IMR-90 (cell line): ENCODE results near the gene ETV4. TPM values are rescaled to one million over a fixed set of nuclear protein-coding genes. Genes with fewer than 3 reads are reported as not detected.

Experiments
- ATAC-seq: fragments of 200-7000 bp; cut with Tn5 transposase; 2 replicates; pipeline ENCODE4 v1.9.1; 2020; ENCODE audit warnings: low read depth, mild to moderate bottlenecking, moderate library complexity
- BruUV-seq: library from RNA; stranded (reverse); fragments of 400-500 nt; replicated peaks from 2 replicates; lab custom pipeline; 2021; lab: Mats Ljungman, UMichigan
- CTCF ChIA-PET: fragments of 300-600 bp; formaldehyde crosslinking; extraction: SDS; loops from one replicate; lab custom pipeline; 2021; ENCODE audit warnings: antibody characterized with exemption; lab: Yijun Ruan, JAX
- POLR2A ChIA-PET: fragments of 300-600 bp; sonication (Branson Sonifier 250); formaldehyde crosslinking; loops from one replicate; lab custom pipeline; 2022; ENCODE audit warnings: antibody characterized with exemption; ENCODE audit not compliant: unreplicated experiment; lab: Charles Lee
- DNase-seq: peaks from one replicate; pipeline ENCODE4 v3.0.0; 2013
- H2AFZ ChIP-seq: replicated peaks from 2 replicates; pipeline ENCODE3; 2013; ENCODE audit warnings: low read length, mild to moderate bottlenecking; ENCODE audit not compliant: poor library complexity
- H2AK5ac ChIP-seq: 2 replicates; pipeline ENCODE4 v1.6.1; 2013; ENCODE audit warnings: low read depth, low read length, inconsistent platforms
- H2AK9ac ChIP-seq: replicated peaks from 2 replicates; pipeline ENCODE3; 2013; ENCODE audit warnings: mild to moderate bottlenecking, low read depth, low read length, moderate library complexity; ENCODE audit not compliant: poor library complexity
- H2BK120ac ChIP-seq: 2 replicates; pipeline ENCODE4 v1.6.1; 2013; ENCODE audit warnings: low read depth, low read length, inconsistent platforms
- H2BK15ac ChIP-seq: 3 replicates; pipeline ENCODE4 v1.6.1; 2013; ENCODE audit warnings: low read depth, low read length, inconsistent platforms
- H2BK20ac ChIP-seq: 2 replicates; pipeline ENCODE4 v1.6.1; 2013; ENCODE audit warnings: low read depth, mild to moderate bottlenecking, inconsistent platforms, low read length, moderate library complexity
- H2BK5ac ChIP-seq: 2 replicates; pipeline ENCODE4 v1.6.1; 2013; ENCODE audit warnings: mild to moderate bottlenecking, low read depth, low read length, inconsistent platforms; ENCODE audit not compliant: poor library complexity, severe bottlenecking
- H3K14ac ChIP-seq: replicated peaks from 2 replicates; pipeline ENCODE4 v1.6.1; 2013; ENCODE audit warnings: low read depth, low read length, inconsistent platforms
- H3K18ac ChIP-seq: 2 replicates; pipeline ENCODE4 v1.6.1; 2013; ENCODE audit warnings: low read depth, low read length, control low read depth
- H3K23ac ChIP-seq: 2 replicates; pipeline ENCODE4 v1.6.1; 2013; ENCODE audit warnings: low read depth, low read length, inconsistent platforms
- H3K27ac ChIP-seq: 2 replicates; pipeline ENCODE4 v1.5.1; 2013; ENCODE audit warnings: mild to moderate bottlenecking, control low read depth, low read length; ENCODE audit not compliant: insufficient read depth
- H3K27me3 ChIP-seq: 2 replicates; pipeline ENCODE4 v1.6.1; 2013; ENCODE audit warnings: low read length; ENCODE audit not compliant: control insufficient read depth, insufficient read depth
- H3K36me3 ChIP-seq: 2 replicates; pipeline ENCODE4 v1.6.1; 2013; ENCODE audit warnings: low read length, mixed read lengths; ENCODE audit not compliant: control insufficient read depth, insufficient read depth
- H3K4ac ChIP-seq: 2 replicates; pipeline ENCODE4 v1.6.1; 2013; ENCODE audit warnings: low read depth, low read length, inconsistent platforms
- H3K4me1 ChIP-seq: 2 replicates; pipeline ENCODE4 v1.6.1; 2013; ENCODE audit warnings: low read length, mixed read lengths; ENCODE audit not compliant: control insufficient read depth, insufficient read depth
- H3K4me2 ChIP-seq: 2 replicates; pipeline ENCODE4 v1.6.1; 2013; ENCODE audit warnings: low read depth, mild to moderate bottlenecking, control low read depth, low read length, moderate library complexity
- H3K4me3 ChIP-seq: 2 replicates; pipeline ENCODE4 v1.5.1; 2013; ENCODE audit warnings: low read depth, mild to moderate bottlenecking, control low read depth, low read length, moderate library complexity; ENCODE audit not compliant: insufficient read depth
- H3K56ac ChIP-seq: 2 replicates; pipeline ENCODE4 v1.6.1; 2013; ENCODE audit warnings: low read length, inconsistent platforms; ENCODE audit not compliant: insufficient read depth; ENCODE audit errors: extremely low read depth
- H3K79me1 ChIP-seq, 2 experiments: 2 replicates each; pipeline ENCODE4 v1.6.1; 2013; ENCODE audit warnings: low read length in 2 of 2, inconsistent platforms in 1 of 2, low read depth in 1 of 2
- H3K9ac ChIP-seq: 2 replicates; pipeline ENCODE4 v1.6.1; 2013; ENCODE audit warnings: low read depth, low read length, control low read depth
- H3K9me1 ChIP-seq: 2 replicates; pipeline ENCODE4 v1.6.1; 2013; ENCODE audit warnings: low read length, inconsistent platforms; ENCODE audit not compliant: insufficient read depth
- H3K9me3 ChIP-seq: 2 replicates; pipeline ENCODE4 v1.6.1; 2013; ENCODE audit warnings: low read length; ENCODE audit not compliant: control insufficient read depth, insufficient read depth
- H4K20me1 ChIP-seq: 2 replicates; pipeline ENCODE4 v1.6.1; 2013; ENCODE audit warnings: low read length, inconsistent platforms; ENCODE audit not compliant: insufficient read depth
- H4K5ac ChIP-seq: 2 replicates; pipeline ENCODE4 v1.6.1; 2013; ENCODE audit warnings: mild to moderate bottlenecking, low read depth, low read length, control low read depth
- H4K8ac ChIP-seq, 2 experiments: 2 replicates each; pipeline ENCODE4 v1.6.1; 2013; ENCODE audit warnings: low read depth in 2 of 2, low read length in 2 of 2, control low read depth in 1 of 2, inconsistent platforms in 1 of 2
- H4K91ac ChIP-seq: 2 replicates; pipeline ENCODE4 v1.6.1; 2013; ENCODE audit warnings: low read depth, low read length, inconsistent platforms; ENCODE audit not compliant: insufficient read depth
- BHLHE40 ChIP-seq: fragments of 150-350 bp; IDR thresholded peaks from 2 replicates; pipeline ENCODE4 v1.6.1; 2016; ENCODE audit warnings: mild to moderate bottlenecking, low read depth, low read length
- CEBPB ChIP-seq: IDR thresholded peaks from 2 replicates; pipeline ENCODE4 v1.6.1; 2012; ENCODE audit warnings: low read depth, low read length, improper control_type of control experiment
- CHD1 ChIP-seq: IDR thresholded peaks from 2 replicates; pipeline ENCODE4 v1.6.1; 2012; ENCODE audit warnings: low read depth, low read length, improper control_type of control experiment
- FOS ChIP-seq: fragments of 150-350 bp; IDR thresholded peaks from 2 replicates; pipeline ENCODE4 v1.6.1; 2016; ENCODE audit warnings: low read depth, low read length
- MAZ ChIP-seq: IDR thresholded peaks from 2 replicates; pipeline ENCODE4 v1.6.1; 2012; ENCODE audit warnings: low read depth, mild to moderate bottlenecking, low read length, improper control_type of control experiment, moderate library complexity, borderline replicate concordance
- NFE2L2 ChIP-seq: fragments of 150-350 bp; IDR thresholded peaks from 2 replicates; pipeline ENCODE4 v1.6.1; 2016; ENCODE audit warnings: low read depth, mild to moderate bottlenecking, low read length
- RCOR1 ChIP-seq: IDR thresholded peaks from 2 replicates; pipeline ENCODE4 v1.6.1; 2012; ENCODE audit warnings: mild to moderate bottlenecking, low read length, improper control_type of control experiment; ENCODE audit not compliant: insufficient replicate concordance
- WGBS, 2 experiments: methylation state at CpG; one replicate each; pipeline versions ENCODE4 v1.1.5 to v1.1.7; 2013; ENCODE audit warnings: missing lambda C conversion rate in 2 of 2; ENCODE audit not compliant: insufficient read length in 1 of 2; ENCODE audit errors: extremely low coverage in 2 of 2; 5-methylcytosine and 5-hydroxymethylcytosine counted together
- dilution Hi-C: fragments of 300-500 bp; cut with HindIII; formaldehyde crosslinking; loops from one replicate; pipeline ENCODE4 v1.14.3; 2018; ENCODE audit warnings: low sequenced_read_pairs; ENCODE audit not compliant: unreplicated experiment
- in situ Hi-C: fragments of 300-500 bp; cut with MboI; formaldehyde crosslinking; loops from 3 replicates; pipeline ENCODE4 v1.14.3; 2019; ENCODE audit warnings: low sequenced_read_pairs, inconsistent platforms, mixed read lengths
- intact Hi-C: fragments of 100-400 bp; cut with micrococcal nuclease; formaldehyde crosslinking; loops from 2 replicates; pipeline ENCODE4 v1.10.0; 2022
- polyA plus RNA-seq, 3 experiments: library from polyadenylated mRNA; depleted of rRNA; stranded (reverse); fragments of >200 nt; gene quantifications; 2 replicates each; pipeline ENCODE4 v1.2.3, GENCODE V29; 2012; ENCODE audit warnings: low replicate concordance in 1 of 3
- total RNA-seq: library from RNA; depleted of rRNA; stranded (reverse); fragments of >200 nt; gene quantifications from 2 replicates; pipeline ENCODE4 v1.2.3, GENCODE V29; 2012
- TF ChIP-seq, protein P1 (sequence below): conservative IDR thresholded peaks from 2 replicates; pipeline ENCODE4 v1.5.1; 2012; ENCODE audit warnings: mild to moderate bottlenecking, low read depth, low read length, improper control_type of control experiment

The ETV4 gene
- total and polyA plus RNA-seq, 2 of the 4 experiments (the other 2 are of a cell fraction): 4.3 to 13.2 TPM

DNA sequence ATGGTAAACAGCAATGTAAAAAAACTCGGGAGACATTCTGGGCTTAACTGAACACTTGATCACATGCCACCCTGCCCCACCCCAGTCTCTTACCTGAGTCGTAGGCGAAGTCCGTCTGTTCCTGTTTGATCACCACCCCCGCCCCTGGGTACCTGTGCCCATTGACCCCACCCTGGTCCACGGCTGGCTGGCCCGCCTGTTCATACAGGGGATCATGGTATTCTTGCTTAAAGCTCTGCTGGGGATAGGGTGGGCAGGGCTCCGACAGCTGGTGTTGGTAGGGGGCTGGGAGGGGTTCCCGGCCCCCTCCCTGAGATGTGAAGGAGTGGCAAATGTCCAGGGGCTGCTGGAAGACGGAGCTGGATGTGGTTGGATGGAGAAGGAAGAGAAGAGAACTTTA lies 13.6 kb downstream of the ETV4 start:
- Histone ChIP-seq H3K9me1 (peaks cover 27% of the 10 kb centered on the region), H3K23ac (no peak overlapping the region), H2AK5ac (no peak overlapping the region), H3K27ac (no peak overlapping the region), H4K20me1 (no peaks in the 10 kb centered on the region), H3K9me3 (no peaks in the 10 kb centered on the region), H2AFZ (no peak overlapping the region), H2BK15ac (no peak overlapping the region), H3K79me1 (peaks cover 0 to 36% of the 10 kb centered on the region in 2 experiments; a peak in 2 of 4 replicates), H3K14ac (no peak overlapping the region), H2AK9ac (no peak overlapping the region), H3K36me3 (peaks cover 1% of the 10 kb centered on the region; the same call in 1 of the 2 replicates), H2BK120ac (no peak overlapping the region), H3K18ac (no peak overlapping the region), H3K4me1 (peaks cover 21% of the 10 kb centered on the region), H4K91ac (no peak overlapping the region), H2BK5ac (no peak overlapping the region), H2BK20ac (no peak overlapping the region), H3K27me3 (no peaks in the 10 kb centered on the region), H3K4ac (no peak overlapping the region), H4K8ac (no peak overlapping the region), H3K9ac (no peak overlapping the region), H3K56ac (no peak overlapping the region), H4K5ac (no peak overlapping the region), H3K4me2 (no peak overlapping the region), H3K4me3 (no peak overlapping the region)
- no peak for ATAC-seq
- intact Hi-C loops (no loop called here), in situ Hi-C loops (no loop called here), dilution Hi-C loops (no loop called here)
- WGBS, 2 experiments: 100% methylated on average over 1 of the region's 10 CpGs; no CpG with 5 or more reads in 1 of the 2 experiments
- TF ChIP-seq CEBPB: no peak
- no peak for TF ChIP-seq MAZ
- TF ChIP-seq BHLHE40: no peak
- TF ChIP-seq, protein P1, sequence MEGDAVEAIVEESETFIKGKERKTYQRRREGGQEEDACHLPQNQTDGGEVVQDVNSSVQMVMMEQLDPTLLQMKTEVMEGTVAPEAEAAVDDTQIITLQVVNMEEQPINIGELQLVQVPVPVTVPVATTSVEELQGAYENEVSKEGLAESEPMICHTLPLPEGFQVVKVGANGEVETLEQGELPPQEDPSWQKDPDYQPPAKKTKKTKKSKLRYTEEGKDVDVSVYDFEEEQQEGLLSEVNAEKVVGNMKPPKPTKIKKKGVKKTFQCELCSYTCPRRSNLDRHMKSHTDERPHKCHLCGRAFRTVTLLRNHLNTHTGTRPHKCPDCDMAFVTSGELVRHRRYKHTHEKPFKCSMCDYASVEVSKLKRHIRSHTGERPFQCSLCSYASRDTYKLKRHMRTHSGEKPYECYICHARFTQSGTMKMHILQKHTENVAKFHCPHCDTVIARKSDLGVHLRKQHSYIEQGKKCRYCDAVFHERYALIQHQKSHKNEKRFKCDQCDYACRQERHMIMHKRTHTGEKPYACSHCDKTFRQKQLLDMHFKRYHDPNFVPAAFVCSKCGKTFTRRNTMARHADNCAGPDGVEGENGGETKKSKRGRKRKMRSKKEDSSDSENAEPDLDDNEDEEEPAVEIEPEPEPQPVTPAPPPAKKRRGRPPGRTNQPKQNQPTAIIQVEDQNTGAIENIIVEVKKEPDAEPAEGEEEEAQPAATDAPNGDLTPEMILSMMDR: no peak
- no peak for TF ChIP-seq FOS
- no peak for TF ChIP-seq RCOR1
- TF ChIP-seq NFE2L2: no peak
- no peak for TF ChIP-seq CHD1
- no peak for DNase-seq
- ChIA-PET CTCF (no interaction called here), POLR2A (no interaction called here)
- no TSS peak for BruUV-seq
